Neural crest cell (in vitro differentiated cells): ENCODE measurements around the gene APOC1. TPM values are rescaled to one million over a fixed set of nuclear protein-coding genes. Genes with fewer than 3 reads are reported as not detected.
"Not testable (repeated sequence)": the region's sequence is repeated elsewhere in the genome, so short reads cannot be mapped to it uniquely, and the experiment has no call there.

Experiments used
- DNase-seq: peaks from one replicate; pipeline ENCODE4 v3.0.0; 2021; ENCODE audit warnings: low read depth, mixed read lengths, low spot score
- H3K27ac Mint-ChIP-seq: one replicate; pipeline ENCODE4 v1.8.0; 2021; ENCODE audit warnings: mild to moderate bottlenecking, mixed read lengths; ENCODE audit not compliant: unreplicated experiment
- H3K27me3 Mint-ChIP-seq: 2 replicates; pipeline ENCODE4 v1.8.0; 2021; ENCODE audit warnings: low read depth, mild to moderate bottlenecking, mixed read lengths
- H3K36me3 Mint-ChIP-seq: 2 replicates; pipeline ENCODE4 v1.8.0; 2021; ENCODE audit warnings: low read depth, mild to moderate bottlenecking, mixed read lengths
- H3K4me1 Mint-ChIP-seq: 2 replicates; pipeline ENCODE4 v1.8.0; 2021; ENCODE audit warnings: mixed read lengths
- H3K4me3 Mint-ChIP-seq: one replicate; pipeline ENCODE4 v1.8.0; 2021; ENCODE audit warnings: mild to moderate bottlenecking, mixed read lengths
- H3K9me3 Mint-ChIP-seq: 2 replicates; pipeline ENCODE4 v1.8.0; 2021; ENCODE audit warnings: mixed read lengths
- CTCF ChIP-seq: fragments of 200-600 bp; sonication (generic); conservative IDR thresholded peaks from 2 replicates; pipeline ENCODE4 v1.5.0; 2021; ENCODE audit warnings: antibody characterized with exemption, mild to moderate bottlenecking
- total RNA-seq: library from RNA; stranded (reverse); gene quantifications from 2 replicates; pipeline ENCODE4 v1.2.1, GENCODE V29; 2021

Gene APOC1
- total RNA-seq, 1 donor from 2014 or later = 24.9 TPM

- no peaks in the 10 kb centered on the region for H3K9me3 Mint-ChIP-seq
- H3K27ac Mint-ChIP-seq = no peak overlapping the region
- no peak overlapping the region for H3K4me3 Mint-ChIP-seq
- no peaks in the 10 kb centered on the region for H3K27me3 Mint-ChIP-seq
- no peak for DNase-seq
- H3K4me1 Mint-ChIP-seq = no peaks in the 10 kb centered on the region
- no peak for TF ChIP-seq CTCF
- peaks cover 4% of the 10 kb centered on the region for H3K36me3 Mint-ChIP-seq
Measured at GRCh38 chr19:44878120-44878865, 36.1 kb upstream of the APOC1 start.

DNA sequence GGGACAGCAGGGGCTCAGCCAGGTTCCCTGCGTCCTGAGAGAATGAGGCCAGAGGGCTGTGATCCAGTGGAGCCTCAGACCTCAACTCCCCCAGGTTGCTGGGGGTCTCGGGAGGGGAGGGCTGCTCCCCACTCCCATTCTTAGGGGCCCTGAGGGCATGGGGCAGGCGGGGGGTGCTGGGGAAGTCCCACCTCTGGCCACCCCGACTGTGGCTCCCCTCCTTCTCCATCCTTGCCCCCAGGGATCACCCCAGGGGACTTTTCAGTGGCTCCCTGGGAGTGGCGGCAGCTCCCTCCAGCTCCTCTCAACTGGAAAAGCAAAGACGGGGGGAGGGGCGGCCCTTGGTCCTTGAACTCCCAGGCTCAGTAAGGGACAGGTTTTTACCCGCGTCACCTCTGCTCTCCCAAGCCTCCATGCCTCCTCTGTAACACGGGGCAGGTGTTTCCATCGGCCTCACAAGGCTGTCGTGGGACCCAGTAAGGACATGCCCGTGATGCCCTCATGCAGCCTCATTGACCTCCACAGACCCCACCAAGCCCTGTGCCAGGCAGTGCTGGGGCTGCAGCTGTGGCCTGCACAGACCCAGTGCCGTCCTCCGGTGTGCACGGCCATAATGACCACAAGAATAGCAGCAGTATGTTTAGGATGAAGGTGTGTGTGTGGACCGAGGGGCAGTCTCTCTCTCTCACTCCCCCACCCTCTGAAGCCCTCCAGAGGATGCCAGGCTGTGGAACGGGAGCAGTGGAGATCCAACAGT is 34.9 kb upstream of the APOC1 start:
- no peak for TF ChIP-seq CTCF
- no peak for DNase-seq
- H3K4me3 Mint-ChIP-seq = no peak overlapping the region
- no peaks in the 10 kb centered on the region for H3K4me1 Mint-ChIP-seq
- H3K9me3 Mint-ChIP-seq = no peaks in the 10 kb centered on the region
- H3K27me3 Mint-ChIP-seq = no peaks in the 10 kb centered on the region
- H3K27ac Mint-ChIP-seq = no peak overlapping the region
- H3K36me3 Mint-ChIP-seq = peaks cover 5% of the 10 kb centered on the region

DNA sequence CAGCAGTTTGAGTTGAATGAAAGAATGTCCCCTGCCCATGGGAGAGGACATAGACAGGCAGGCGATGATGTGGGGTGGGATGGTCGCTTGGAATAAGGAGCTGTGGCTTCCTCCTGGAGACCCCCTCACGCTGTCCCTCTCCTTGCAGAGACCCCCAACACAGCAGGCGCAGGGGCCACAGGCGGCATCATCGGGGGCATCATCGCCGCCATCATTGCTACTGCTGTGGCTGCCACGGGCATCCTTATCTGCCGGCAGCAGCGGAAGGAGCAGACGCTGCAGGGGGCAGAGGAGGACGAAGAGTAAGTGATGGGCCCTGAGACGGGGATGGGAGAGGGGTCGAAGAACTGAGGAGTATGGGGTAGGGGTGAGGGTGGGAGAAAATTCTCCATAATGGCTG is 32.3 kb upstream of the APOC1 start:
- DNase-seq = no peak
- Mint-ChIP-seq H3K36me3 (peaks cover 3% of the 10 kb centered on the region), H3K9me3 (no peaks in the 10 kb centered on the region), H3K27ac (no peak overlapping the region), H3K4me3 (no peak overlapping the region), H3K27me3 (no peaks in the 10 kb centered on the region), H3K4me1 (no peaks in the 10 kb centered on the region)
- no peak for TF ChIP-seq CTCF

DNA sequence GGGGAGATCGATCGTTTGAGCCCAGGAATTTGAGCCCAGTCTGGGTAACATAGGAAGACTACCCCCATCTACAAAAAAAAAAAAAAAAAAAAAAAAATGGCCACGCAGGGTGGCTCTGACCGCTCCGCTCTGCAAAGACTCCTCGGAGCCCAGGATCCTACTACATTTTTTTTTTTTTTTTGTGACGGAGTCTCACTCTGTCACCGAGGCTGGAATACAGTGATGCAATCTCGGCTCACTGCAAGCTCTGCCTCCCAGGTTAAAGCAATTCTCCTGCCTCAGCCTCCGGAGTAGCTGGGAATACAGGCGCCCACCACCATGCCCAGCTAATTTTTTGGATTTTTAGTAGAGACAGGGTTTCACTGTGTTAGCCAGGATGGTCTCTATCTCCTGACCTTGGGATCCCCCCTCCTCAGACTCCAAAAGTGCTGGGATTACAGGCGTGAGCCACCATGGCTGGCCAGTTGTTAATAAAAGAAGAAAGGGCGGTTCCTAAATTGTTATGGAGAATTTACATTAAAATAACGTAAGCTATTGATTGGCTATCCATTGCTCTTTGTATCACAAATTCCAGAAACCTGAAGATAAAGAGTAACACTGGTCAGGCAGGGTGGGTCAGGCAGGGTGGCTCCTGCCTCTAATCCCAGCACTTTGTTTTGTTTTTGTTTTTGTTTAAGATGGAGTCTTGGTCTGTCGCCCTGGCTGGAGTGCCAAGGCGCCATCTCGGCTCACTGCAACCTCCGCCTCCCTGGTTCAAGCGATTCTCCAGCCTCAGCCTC is 31.6 kb upstream of the APOC1 start:
- H3K4me3 Mint-ChIP-seq, H3K9me3 Mint-ChIP-seq, DNase-seq, H3K36me3 Mint-ChIP-seq, H3K4me1 Mint-ChIP-seq, H3K27ac Mint-ChIP-seq, H3K27me3 Mint-ChIP-seq: not testable (repeated sequence)

- Mint-ChIP-seq H3K4me1 (peaks cover under 1% of the 10 kb centered on the region), H3K9me3 (no peaks in the 10 kb centered on the region), H3K27ac (no peak overlapping the region), H3K4me3 (no peak overlapping the region), H3K27me3 (no peaks in the 10 kb centered on the region), H3K36me3 (peaks cover 10% of the 10 kb centered on the region)
- no peak for DNase-seq
- no peak for TF ChIP-seq CTCF
Measured at GRCh38 chr19:44883922-44884321, 30.5 kb upstream of the APOC1 start.
